ENCODE measurements around the gene ACBD3. TPM values are rescaled to one million over a fixed set of nuclear protein-coding genes. Genes with fewer than 3 reads are reported as not detected.

ACBD3 gene
- total and polyA plus RNA-seq, 2 of the 8 experiments (the other 6 are each of a cell fraction or from before 2014, with no cell fraction given): 8.4 to 29.4 TPM

GRCh38 chr1:226132728-226133503 lies 53.6 kb downstream of the ACBD3 start (continued):
- TF ChIP-seq TAF7 (optimal IDR thresholded peaks at IDR 0.05; ENCODE audit: borderline replicate concordance, low read depth, low read length) (no peak), CTBP2 (IDR thresholded peaks at IDR 0.05; ENCODE audit: borderline replicate concordance, insufficient read depth, insufficient read length, low read length) (no peak), YY1 (IDR thresholded peaks at IDR 0.05; ENCODE audit: low read depth, low read length) (no peak), TCF12 (IDR thresholded peaks at IDR 0.05; ENCODE audit: low read depth, low read length) (no peak), EP300 (IDR thresholded peaks at IDR 0.05; ENCODE audit: borderline replicate concordance in 1 of 2, low read depth in 2 of 2, low read length in 2 of 2) (no peak), HDAC6 (IDR thresholded peaks at IDR 0.05; ENCODE audit: low read depth, low read length) (no peak), POLR2AphosphoS5 (IDR thresholded peaks at IDR 0.05; ENCODE audit: low read depth, low read length) (no peak), BRCA1 (IDR thresholded peaks at IDR 0.05; ENCODE audit: low read depth, low read length) (no peak), SUZ12 (IDR thresholded peaks at IDR 0.05; ENCODE audit: low read length) (no peak)
